ENCODE results near the gene CASS4. TPM values are rescaled to one million over a fixed set of nuclear protein-coding genes. Genes with fewer than 3 reads are reported as not detected.

Gene CASS4
- total and polyA plus RNA-seq, 4 donors: 0.26 to 1.6 (median 1.1) TPM

- Histone ChIP-seq H3K9me3 (ENCODE audit: control insufficient read depth in 4 of 4, low read length in 3 of 4) (no peaks in the 10 kb centered on the region), H3K27ac (ENCODE audit: low read depth in 1 of 2, low read length in 2 of 2) (peak within 1 kb of the TSS; percentile 68 to 69), H3K4me3 (ENCODE audit: low read depth in 1 of 3, low read length in 3 of 3) (peak within 1 kb of the TSS; percentile 66 to 97 (median 97)), H3K27me3 (ENCODE audit: control insufficient read depth in 4 of 4, insufficient read depth in 4 of 4, low read length in 3 of 4) (no peaks in the 10 kb centered on the region), H3K4me1 (ENCODE audit: control insufficient read depth in 4 of 4, insufficient read depth in 4 of 4, low read length in 3 of 4) (peaks cover 2 to 22% (median 17%) of the 10 kb centered on the region in 4 donors), H3K36me3 (ENCODE audit: control insufficient read depth in 4 of 4, insufficient read depth in 3 of 4, low read depth in 1 of 4, low read length in 3 of 4) (peaks cover 2 to 9% (median 6%) of the 10 kb centered on the region in 4 donors), H3K9ac (ENCODE audit: low read depth in 1 of 2, low read length in 2 of 2) (peak within 1 kb of the TSS; percentile 85 to 91)
- peak; percentile 96 for DNase-seq (ENCODE audit: low spot score)
- TF ChIP-seq, protein P1, sequence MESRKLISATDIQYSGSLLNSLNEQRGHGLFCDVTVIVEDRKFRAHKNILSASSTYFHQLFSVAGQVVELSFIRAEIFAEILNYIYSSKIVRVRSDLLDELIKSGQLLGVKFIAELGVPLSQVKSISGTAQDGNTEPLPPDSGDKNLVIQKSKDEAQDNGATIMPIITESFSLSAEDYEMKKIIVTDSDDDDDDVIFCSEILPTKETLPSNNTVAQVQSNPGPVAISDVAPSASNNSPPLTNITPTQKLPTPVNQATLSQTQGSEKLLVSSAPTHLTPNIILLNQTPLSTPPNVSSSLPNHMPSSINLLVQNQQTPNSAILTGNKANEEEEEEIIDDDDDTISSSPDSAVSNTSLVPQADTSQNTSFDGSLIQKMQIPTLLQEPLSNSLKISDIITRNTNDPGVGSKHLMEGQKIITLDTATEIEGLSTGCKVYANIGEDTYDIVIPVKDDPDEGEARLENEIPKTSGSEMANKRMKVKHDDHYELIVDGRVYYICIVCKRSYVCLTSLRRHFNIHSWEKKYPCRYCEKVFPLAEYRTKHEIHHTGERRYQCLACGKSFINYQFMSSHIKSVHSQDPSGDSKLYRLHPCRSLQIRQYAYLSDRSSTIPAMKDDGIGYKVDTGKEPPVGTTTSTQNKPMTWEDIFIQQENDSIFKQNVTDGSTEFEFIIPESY (IDR thresholded peaks at IDR 0.05): peak; percentile 69
- TF ChIP-seq RAD21 (IDR thresholded peaks at IDR 0.05) (peak in 1 of 2 donors; percentile 57), HNF4G (IDR thresholded peaks at IDR 0.05) (no peak), HNF4A (conservative IDR thresholded peaks at IDR 0.05) (peak in 1 of 2 donors; percentile 57), FOXA2 (IDR thresholded peaks at IDR 0.05) (no peak), YY1 (IDR thresholded peaks at IDR 0.05) (peak; percentile 53), SP1 (IDR thresholded peaks at IDR 0.05) (peak; percentile 41), ATF3 (IDR thresholded peaks at IDR 0.05) (no peak), JUND (IDR thresholded peaks at IDR 0.05) (no peak), RXRA (IDR thresholded peaks at IDR 0.05) (peak in 1 of 2 donors; percentile 30), EGR1 (IDR thresholded peaks at IDR 0.05; ENCODE audit: low read depth in 2 of 2) (peak; percentile 99 to 100), GABPA (IDR thresholded peaks at IDR 0.05 in 1 of 2, conservative IDR thresholded peaks at IDR 0.05 in 1 of 2) (peak; percentile 92 to 99), TAF1 (conservative IDR thresholded peaks at IDR 0.05) (no peak), NR2F2 (IDR thresholded peaks at IDR 0.05) (peak; percentile 19)
- TF ChIP-seq, protein P2, sequence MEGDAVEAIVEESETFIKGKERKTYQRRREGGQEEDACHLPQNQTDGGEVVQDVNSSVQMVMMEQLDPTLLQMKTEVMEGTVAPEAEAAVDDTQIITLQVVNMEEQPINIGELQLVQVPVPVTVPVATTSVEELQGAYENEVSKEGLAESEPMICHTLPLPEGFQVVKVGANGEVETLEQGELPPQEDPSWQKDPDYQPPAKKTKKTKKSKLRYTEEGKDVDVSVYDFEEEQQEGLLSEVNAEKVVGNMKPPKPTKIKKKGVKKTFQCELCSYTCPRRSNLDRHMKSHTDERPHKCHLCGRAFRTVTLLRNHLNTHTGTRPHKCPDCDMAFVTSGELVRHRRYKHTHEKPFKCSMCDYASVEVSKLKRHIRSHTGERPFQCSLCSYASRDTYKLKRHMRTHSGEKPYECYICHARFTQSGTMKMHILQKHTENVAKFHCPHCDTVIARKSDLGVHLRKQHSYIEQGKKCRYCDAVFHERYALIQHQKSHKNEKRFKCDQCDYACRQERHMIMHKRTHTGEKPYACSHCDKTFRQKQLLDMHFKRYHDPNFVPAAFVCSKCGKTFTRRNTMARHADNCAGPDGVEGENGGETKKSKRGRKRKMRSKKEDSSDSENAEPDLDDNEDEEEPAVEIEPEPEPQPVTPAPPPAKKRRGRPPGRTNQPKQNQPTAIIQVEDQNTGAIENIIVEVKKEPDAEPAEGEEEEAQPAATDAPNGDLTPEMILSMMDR (IDR thresholded peaks at IDR 0.05; ENCODE audit: low read depth, low read length, missing input control): no peak
- under 1% methylated on average over 55 of the region's 55 CpGs for WGBS
Observed at GRCh38 chr20:56468316-56469076, 56.4 kb downstream of the CASS4 start, which contains the start of gene RTF2. TSS of gene RTF2 (plus strand) at chr20:56468627. CDS start at chr20:56468698, 71 bp downstream.

DNA sequence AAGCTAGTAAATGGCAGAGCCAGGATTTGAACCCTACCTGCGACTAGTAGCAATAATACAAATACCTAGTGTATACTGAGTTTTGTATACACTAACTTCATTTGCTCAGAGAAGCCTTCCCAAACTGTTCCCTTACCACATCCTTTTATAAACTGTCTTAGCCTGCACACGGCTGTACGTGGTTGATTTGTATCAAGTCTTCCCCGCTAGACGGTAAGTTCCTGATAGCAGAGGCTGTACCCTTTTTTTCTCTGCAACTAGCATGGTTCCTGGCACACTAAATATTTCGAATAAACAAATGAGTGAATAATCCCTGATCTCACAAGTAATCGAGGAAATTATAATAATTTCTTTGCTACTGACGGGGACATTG is 57.0 kb downstream of the CASS4 start:
- Histone ChIP-seq H3K4me3 (ENCODE audit: low read depth in 1 of 3, low read length in 3 of 3) (peak overlapping the region; percentile 66 to 97 (median 97)), H3K27me3 (ENCODE audit: control insufficient read depth in 4 of 4, insufficient read depth in 4 of 4, low read length in 3 of 4) (no peaks in the 10 kb centered on the region), H3K9ac (ENCODE audit: low read depth in 1 of 2, low read length in 2 of 2) (peak overlapping the region; percentile 85 to 91), H3K9me3 (ENCODE audit: control insufficient read depth in 4 of 4, low read length in 3 of 4) (no peaks in the 10 kb centered on the region), H3K4me1 (ENCODE audit: control insufficient read depth in 4 of 4, insufficient read depth in 4 of 4, low read length in 3 of 4) (peaks cover 2 to 22% (median 17%) of the 10 kb centered on the region in 4 donors), H3K36me3 (ENCODE audit: control insufficient read depth in 4 of 4, insufficient read depth in 3 of 4, low read depth in 1 of 4, low read length in 3 of 4) (peaks cover 7 to 15% (median 11%) of the 10 kb centered on the region in 4 donors), H3K27ac (ENCODE audit: low read depth in 1 of 2, low read length in 2 of 2) (peak overlapping the region; percentile 68 to 69)
- TF ChIP-seq JUND (IDR thresholded peaks at IDR 0.05): no peak
- no peak for TF ChIP-seq RAD21 (IDR thresholded peaks at IDR 0.05)
- TF ChIP-seq YY1 (IDR thresholded peaks at IDR 0.05): no peak
- TF ChIP-seq FOXA1 (IDR thresholded peaks at IDR 0.05): no peak
- no peak for TF ChIP-seq REST (IDR thresholded peaks at IDR 0.05)
- DNase-seq (ENCODE audit: low spot score): no peak
- 28% methylated on average over 8 of the region's 8 CpGs for WGBS
